Measurements from ENCODE around the gene CPSF6.
"Not testable (repeated sequence)": the region's sequence is repeated elsewhere in the genome, so short reads cannot be mapped to it uniquely, and the experiment has no call there.

The CPSF6 gene

GRCh38 chr12:69239352-69239921, at the start of gene CPSF6:
TSS of gene CPSF6 (plus strand) at chr12:69239569. CDS start at chr12:69239647, 78 bp downstream.
- peak; percentile 87 to 91 for DNase-seq

- no peak for DNase-seq
Observed at GRCh38 chr12:69196302-69197288, 42.8 kb upstream of the CPSF6 start.

GRCh38 chr12:69199976-69200375, 39.4 kb upstream of the CPSF6 start:
- not testable (repeated sequence) for DNase-seq

GRCh38 chr12:69204191-69204590, 35.2 kb upstream of the CPSF6 start:
- no peak for DNase-seq

- no peak for DNase-seq
Observed at GRCh38 chr12:69210661-69211060, 28.7 kb upstream of the CPSF6 start.

GRCh38 chr12:69211160-69211559, 28.2 kb upstream of the CPSF6 start:
- no peak for DNase-seq

GRCh38 chr12:69214169-69214568, 25.2 kb upstream of the CPSF6 start:
- no peak for DNase-seq

- DNase-seq: no peak
Observed at GRCh38 chr12:69225251-69225910, 14.0 kb upstream of the CPSF6 start.

- DNase-seq: no peak
Observed at GRCh38 chr12:69231479-69231878, 7.9 kb upstream of the CPSF6 start.

GRCh38 chr12:69238589-69239351, 599 bp upstream of the CPSF6 start:
- DNase-seq: no peak

- DNase-seq: peak in 1 of 2 experiments; percentile 23
Observed at GRCh38 chr12:69239922-69240630, 707 bp downstream of the CPSF6 start.

- DNase-seq: no peak
Observed at GRCh38 chr12:69240631-69240995, 1.2 kb downstream of the CPSF6 start.

- DNase-seq: no peak
Observed at GRCh38 chr12:69241438-69242092, 2.2 kb downstream of the CPSF6 start.

GRCh38 chr12:69243099-69244084, 4.0 kb downstream of the CPSF6 start:
- no peak for DNase-seq

GRCh38 chr12:69247268-69248018, 8.1 kb downstream of the CPSF6 start:
- no peak for DNase-seq

GRCh38 chr12:69252033-69252432, 12.7 kb downstream of the CPSF6 start:
- DNase-seq: no peak

GRCh38 chr12:69254046-69254445, 14.7 kb downstream of the CPSF6 start:
- peak; percentile 66 to 74 for DNase-seq

- no peak for DNase-seq
Observed at GRCh38 chr12:69254862-69255261, 15.5 kb downstream of the CPSF6 start.

GRCh38 chr12:69258655-69259054, 19.3 kb downstream of the CPSF6 start:
- no peak for DNase-seq
